Omental fat pad (tissue), 4 donors: Measurements from ENCODE around the gene CBLN3. TPM values are rescaled to one million over a fixed set of nuclear protein-coding genes. Genes with fewer than 3 reads are reported as not detected.
"Not testable (repeated sequence)": the region's sequence is repeated elsewhere in the genome, so short reads cannot be mapped to it uniquely, and the experiment has no call there.

Source experiments
- ATAC-seq: fragments of 150-250 bp; one replicate; pipeline ENCODE4 v1.9.1; 2016; ENCODE audit warnings: mild to moderate bottlenecking, moderate library complexity; ENCODE audit not compliant: low FRiP score
- DNase-seq: peaks from one replicate; pipeline ENCODE4 v3.0.0-alpha.2; 2019; ENCODE audit warnings: low spot score
- CTCF ChIP-seq, 3 donors: fragments of 450-650 bp; IDR thresholded peaks; one replicate each; pipeline ENCODE4 v1.5.1; 2016 to 2017; ENCODE audit warnings: antibody characterized with exemption in 3 of 3, mild to moderate bottlenecking in 3 of 3, moderate library complexity in 2 of 3
- total RNA-seq, 4 donors: library from RNA; depleted of rRNA; stranded (reverse); fragments of >200 nt; gene quantifications; one replicate each; pipeline ENCODE4 v1.1.0, GENCODE V29; 2016

The CBLN3 gene
- total RNA-seq, 4 donors from 2014 or later, result 1.2 to 4.4 (median 2.8) TPM

- TF ChIP-seq CTCF (IDR thresholded peaks at IDR 0.05), result no peak
- no peak for ATAC-seq
- no peak for DNase-seq
Measured at GRCh38 chr14:24463017-24463883, 33.8 kb upstream of the CBLN3 start.

GRCh38 chr14:24461336-24461735, 31.9 kb upstream of the CBLN3 start:
- DNase-seq (no peak), ATAC-seq (no peak)
- no peak for TF ChIP-seq CTCF (IDR thresholded peaks at IDR 0.05)

GRCh38 chr14:24459331-24459730, 29.9 kb upstream of the CBLN3 start:
- no peak for TF ChIP-seq CTCF (IDR thresholded peaks at IDR 0.05)

GRCh38 chr14:24458736-24459135, 29.3 kb upstream of the CBLN3 start:
- DNase-seq, result no peak
- TF ChIP-seq CTCF (IDR thresholded peaks at IDR 0.05), result no peak
- ATAC-seq, result no peak

More at GRCh38 chr14:24459331-24459730, 29.9 kb upstream of the CBLN3 start:
- no peak for ATAC-seq
- DNase-seq, result no peak

- ATAC-seq, result no peak
- TF ChIP-seq CTCF (IDR thresholded peaks at IDR 0.05), result no peak
- no peak for DNase-seq
Measured at GRCh38 chr14:24456980-24457379, 27.5 kb upstream of the CBLN3 start.

GRCh38 chr14:24450828-24451227, 21.4 kb upstream of the CBLN3 start:
- not testable (repeated sequence) for ATAC-seq

GRCh38 chr14:24443053-24443665, 13.7 kb upstream of the CBLN3 start:
- DNase-seq (no peak), ATAC-seq (no peak)
- no peak for TF ChIP-seq CTCF (IDR thresholded peaks at IDR 0.05)

More at GRCh38 chr14:24450828-24451227, 21.4 kb upstream of the CBLN3 start:
- DNase-seq, result not testable (repeated sequence)
